NCI-H2029 (cell line): ENCODE results near the gene LDB3.

Experiments used
- DNase-seq: peaks from one replicate; lab custom pipeline; 2025; lab: John Stamatoyannopoulos, UW

Gene LDB3

DNA sequence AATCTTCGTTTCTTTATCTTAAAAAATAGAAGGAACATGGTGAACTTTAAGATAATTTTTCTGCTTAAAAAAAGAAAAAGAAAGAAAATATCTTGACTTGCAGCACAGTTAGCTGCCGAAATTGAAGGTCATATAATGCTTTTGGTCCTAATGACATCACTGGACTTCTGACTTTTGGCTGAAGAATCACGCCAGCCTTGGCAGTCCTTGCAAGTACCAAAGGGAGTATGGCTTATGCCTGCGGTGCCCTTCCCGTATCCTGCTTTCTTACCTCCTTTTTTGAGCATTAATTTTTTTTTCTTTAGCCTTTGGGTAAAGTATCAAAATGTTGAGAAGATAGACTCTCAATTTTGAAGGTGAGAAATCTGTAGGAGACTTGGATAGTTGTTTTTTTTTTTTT is 95.1 kb downstream of the LDB3 start:
- no peak for DNase-seq

DNA sequence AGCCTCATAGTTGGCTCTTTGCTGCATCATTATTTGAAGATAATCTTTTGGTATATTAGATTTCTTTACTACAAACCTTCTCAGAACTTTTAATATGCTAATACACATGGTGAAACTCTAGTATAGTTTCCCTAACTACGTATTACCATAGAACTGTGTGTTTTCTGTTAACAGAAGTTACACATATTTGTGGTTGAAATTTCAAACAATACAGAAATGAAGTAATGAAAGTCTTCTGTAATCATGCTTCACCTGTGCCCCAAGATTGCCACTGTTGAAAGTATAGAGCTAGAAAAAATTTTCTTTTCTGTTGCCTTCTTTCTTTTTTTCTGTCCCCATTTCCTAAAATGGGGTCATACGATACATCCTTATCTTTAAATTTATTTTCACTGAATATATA is 97.2 kb downstream of the LDB3 start:
- no peak for DNase-seq

DNA sequence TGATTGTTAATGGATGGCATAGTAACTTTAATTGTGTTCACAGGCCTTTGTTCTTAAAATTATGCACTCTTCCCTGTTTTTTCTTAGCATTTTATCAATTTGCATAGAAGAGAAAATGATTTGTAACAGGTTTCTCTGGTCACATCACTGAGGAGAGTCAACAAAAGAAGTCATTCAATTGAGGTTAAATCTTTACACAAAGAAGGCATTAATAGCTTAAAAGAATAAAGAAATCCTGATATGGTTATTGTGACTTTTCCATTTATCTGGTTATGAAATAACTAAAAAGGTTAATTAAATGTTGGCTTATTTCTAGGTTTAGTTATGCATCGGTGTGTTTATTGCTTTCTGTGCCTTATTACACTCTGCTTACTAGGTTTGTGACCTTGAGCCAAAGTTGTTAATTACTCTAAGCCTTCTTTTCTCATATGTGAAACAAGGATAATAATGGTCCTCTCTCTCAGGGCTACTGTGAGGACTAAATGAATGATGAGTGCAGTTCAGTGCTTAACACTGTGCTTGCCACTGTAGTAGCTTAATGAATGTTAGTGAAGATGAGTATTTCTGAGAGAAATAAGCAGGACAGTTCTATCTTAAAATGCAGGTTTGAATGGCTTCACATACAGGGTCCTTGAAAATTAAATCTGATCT is 100.2 kb downstream of the LDB3 start:
- DNase-seq = no peak

DNA sequence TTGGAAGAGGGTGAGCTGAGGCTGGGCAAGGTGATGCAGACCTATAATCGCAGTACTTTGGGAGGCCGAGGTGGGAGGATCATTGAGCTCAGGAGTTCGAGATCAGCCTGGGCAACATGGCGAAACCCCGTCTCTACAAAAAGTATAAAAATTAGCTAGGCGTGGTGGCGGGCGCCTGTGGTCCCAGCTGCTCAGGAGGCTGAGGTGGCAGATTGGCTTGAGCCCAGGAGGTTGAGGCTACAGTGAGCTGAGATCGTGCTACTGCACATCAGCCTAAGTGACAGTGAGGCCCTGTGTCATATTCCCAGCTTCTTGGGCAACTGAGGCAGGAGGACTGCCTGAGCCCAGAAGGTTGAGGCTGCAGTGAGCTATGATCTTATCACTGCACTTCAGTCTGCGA is 101.7 kb downstream of the LDB3 start:
- DNase-seq = no peak

DNA sequence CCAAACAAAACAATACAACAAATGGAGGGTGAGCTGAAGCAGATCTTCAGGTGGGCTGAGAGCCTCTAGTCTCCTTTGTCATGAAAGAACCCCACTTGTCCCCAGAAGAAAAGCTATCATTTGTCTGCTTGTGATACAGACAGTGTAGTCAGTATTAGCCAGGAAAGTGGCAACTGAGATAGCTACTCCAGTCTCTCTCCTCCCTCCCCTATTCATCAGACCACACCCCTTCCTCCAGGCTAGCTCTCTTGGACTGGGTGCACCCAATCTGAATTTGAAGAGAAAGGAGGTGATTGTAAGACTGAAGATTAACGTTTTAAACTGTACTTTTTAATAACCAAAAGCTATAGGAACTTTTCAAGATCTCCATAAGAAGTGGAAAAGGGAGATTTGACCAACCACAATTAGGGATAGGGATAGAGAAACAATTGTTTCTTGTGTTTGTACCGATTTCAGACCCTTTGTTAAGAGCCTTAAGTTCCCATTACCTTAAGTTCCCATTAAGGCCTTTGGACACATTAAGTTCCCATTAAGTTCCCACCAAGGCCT is 102.2 kb downstream of the LDB3 start:
- DNase-seq = no peak

DNA sequence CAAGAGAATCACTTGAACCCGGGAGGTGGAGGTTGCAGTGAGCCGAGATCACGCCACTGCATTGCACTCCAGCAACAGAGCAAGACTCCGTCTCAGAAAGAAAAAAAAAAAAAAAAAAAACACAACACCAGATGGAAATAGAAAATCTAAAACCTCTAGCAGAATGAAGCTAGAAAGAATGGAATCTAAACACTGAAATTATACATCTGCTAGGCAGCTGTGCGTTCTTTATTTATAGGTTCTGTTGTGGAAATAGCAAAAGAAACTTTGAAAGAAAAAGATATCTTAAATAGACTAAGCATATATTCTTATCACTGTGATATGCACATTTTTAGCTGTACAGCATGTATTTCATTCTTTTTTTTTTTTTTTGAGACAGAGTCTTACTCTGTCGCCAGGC is 105.2 kb downstream of the LDB3 start:
- DNase-seq = no peak

DNA sequence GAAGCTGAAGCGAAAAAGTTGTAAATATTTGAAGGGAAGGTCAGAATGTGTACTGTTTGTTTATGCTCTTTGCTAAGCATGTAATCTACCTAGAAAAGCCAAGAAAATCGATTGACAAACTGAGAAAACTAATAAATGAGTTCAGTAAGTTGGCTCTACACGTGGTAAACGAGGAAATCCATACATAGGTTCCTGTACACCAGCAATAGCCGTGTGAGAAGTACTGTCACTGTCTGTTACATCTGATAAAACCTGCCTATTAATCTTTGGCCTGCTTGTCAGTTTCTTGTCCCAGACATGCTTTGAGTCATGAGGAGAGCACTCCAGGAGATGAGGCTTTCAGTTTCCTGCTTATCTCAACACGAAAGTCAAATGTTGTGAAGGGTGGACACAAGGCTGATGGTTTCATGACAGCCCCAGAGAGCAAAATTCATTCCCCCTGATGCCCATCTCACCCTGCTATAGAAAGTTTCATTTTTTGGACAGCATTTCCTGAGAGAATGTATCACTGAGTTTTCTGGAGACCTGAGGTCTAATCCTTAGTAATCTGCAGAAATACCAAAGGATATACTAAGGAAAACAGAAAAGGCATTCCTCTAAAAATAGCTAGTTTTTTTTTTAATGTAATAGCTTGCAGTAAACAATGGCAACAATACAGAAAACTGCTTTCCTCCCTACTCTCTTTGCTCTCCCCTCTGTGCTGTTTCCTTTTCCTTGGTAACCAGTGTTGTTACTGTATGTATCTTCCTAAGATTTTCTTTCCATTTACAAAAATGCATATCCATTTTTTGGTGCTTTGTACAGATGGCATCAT is 107.0 kb downstream of the LDB3 start:
- no peak for DNase-seq

DNA sequence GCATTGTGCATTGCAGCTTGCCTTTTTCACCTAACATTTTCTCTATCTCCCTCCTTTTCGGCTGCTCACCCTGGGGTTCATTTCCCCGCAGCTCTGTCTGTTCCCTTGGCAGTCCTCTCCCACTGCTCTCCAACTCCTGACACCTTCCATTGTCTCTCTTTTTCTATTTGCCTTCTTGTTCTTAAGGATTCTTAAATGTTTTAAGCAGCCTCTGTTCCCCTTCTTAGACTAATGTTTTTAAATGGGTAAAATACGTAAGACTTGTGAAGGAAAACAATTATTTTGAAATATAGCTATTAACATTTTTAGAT is 107.5 kb downstream of the LDB3 start:
- DNase-seq = no peak

DNA sequence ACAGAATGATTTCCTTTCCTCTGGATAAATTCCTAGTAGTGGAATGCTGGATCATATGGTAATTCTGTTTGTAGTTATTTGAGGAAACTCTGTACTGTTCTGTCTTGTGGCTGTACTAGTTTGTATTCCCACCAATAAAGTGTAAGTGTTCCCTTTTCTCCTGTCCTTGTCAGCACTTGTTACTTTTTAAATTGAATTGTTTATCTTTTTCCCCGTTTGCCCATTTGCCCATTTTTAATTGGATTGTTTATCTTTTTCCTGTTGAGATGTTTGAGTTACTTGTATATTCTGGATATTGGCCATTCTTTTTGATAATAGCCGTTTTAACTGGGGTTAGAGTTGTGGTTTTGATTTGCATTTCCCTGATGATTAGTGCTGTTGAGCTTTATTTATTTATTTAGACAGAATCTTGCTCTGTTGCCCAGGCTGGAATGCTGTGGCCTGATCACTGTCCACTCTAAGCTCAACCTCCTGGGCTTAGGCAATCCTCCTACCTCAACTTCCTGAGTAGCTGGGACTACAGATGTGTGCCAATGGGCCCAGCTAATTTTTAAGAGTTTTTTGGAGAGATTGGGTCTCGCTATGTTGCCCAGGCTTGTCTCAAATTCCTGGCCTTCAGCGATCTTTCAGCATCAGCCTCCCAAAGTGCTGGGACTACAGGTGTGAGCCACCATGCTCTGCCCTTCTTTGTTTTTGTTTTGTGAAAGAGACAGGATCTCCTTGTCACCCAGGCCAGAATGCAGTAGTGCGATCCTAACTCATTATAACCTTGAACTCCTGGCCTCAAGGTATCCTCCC is 111.1 kb downstream of the LDB3 start:
- DNase-seq = no peak

DNA sequence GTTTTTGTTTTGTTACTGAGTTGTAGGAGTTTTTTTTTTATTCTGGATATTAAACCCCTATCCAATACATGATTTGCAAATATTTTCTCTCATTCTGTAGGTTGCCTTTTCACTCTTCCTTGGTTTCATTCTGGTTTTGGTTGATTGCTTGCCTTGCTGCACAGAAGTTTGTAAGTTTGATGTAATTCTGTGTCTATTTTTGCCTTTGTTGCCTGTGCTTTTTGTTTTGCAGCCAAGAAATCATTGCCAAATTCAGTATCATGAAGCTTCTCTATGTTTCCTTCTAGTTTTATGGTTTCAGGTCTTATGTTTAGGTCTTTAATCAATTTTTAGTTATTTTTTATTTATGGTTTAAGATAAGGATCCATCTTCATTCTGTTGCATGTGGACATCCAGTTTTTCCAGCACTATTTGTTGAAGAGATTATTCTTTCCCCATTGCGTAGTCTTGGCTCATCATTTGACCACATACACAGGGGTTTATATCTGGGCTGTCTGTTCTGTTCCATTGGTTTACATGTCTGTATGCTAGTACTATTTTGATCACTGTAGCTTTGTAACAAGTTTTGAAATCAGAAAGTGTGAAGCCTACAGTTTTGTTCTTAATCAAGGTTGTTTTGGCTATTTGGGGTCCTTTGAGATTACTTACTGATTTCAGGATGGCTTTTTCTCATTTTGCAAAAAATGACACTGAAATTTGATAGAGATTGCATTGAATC is 114.5 kb downstream of the LDB3 start:
- DNase-seq = no peak

DNA sequence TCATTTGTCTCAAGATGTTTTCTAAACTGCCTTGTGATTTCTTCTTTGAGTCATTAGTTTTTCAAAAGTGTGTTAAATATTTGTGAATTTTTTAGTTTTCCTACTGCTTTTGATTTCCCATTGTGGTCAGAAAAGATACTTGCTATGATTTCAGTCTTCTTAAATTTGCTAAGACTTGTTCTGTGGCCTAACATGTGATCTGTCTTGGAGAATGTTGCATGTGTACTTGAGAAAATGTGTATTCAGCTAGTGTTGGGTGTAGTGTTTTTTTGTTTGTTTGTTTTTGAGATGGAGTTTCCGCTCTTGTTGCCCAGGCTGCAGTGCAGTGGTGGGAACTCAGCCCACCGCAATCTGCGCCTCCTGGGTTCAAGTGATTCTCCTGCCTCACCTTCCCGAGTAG is 116.7 kb downstream of the LDB3 start:
- DNase-seq = no peak
